ENCODE measurements around the gene ZFAND5. TPM values are rescaled to one million over a fixed set of nuclear protein-coding genes. Genes with fewer than 3 reads are reported as not detected.

ZFAND5 gene
- total and polyA plus RNA-seq, 4 donors: 45.6 to 119 (median 61.9) TPM

- TF ChIP-seq RAD21 (IDR thresholded peaks at IDR 0.05) (no peak), SP1 (IDR thresholded peaks at IDR 0.05) (no peak), TAF1 (conservative IDR thresholded peaks at IDR 0.05) (no peak), HNF4G (IDR thresholded peaks at IDR 0.05) (no peak), NR2F2 (IDR thresholded peaks at IDR 0.05) (no peak), YY1 (IDR thresholded peaks at IDR 0.05) (no peak), EGR1 (IDR thresholded peaks at IDR 0.05; ENCODE audit: low read depth in 2 of 2) (no peak)
- TF ChIP-seq, protein P1, sequence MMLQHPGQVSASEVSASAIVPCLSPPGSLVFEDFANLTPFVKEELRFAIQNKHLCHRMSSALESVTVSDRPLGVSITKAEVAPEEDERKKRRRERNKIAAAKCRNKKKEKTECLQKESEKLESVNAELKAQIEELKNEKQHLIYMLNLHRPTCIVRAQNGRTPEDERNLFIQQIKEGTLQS (IDR thresholded peaks at IDR 0.05): no peak
- TF ChIP-seq, protein P2, sequence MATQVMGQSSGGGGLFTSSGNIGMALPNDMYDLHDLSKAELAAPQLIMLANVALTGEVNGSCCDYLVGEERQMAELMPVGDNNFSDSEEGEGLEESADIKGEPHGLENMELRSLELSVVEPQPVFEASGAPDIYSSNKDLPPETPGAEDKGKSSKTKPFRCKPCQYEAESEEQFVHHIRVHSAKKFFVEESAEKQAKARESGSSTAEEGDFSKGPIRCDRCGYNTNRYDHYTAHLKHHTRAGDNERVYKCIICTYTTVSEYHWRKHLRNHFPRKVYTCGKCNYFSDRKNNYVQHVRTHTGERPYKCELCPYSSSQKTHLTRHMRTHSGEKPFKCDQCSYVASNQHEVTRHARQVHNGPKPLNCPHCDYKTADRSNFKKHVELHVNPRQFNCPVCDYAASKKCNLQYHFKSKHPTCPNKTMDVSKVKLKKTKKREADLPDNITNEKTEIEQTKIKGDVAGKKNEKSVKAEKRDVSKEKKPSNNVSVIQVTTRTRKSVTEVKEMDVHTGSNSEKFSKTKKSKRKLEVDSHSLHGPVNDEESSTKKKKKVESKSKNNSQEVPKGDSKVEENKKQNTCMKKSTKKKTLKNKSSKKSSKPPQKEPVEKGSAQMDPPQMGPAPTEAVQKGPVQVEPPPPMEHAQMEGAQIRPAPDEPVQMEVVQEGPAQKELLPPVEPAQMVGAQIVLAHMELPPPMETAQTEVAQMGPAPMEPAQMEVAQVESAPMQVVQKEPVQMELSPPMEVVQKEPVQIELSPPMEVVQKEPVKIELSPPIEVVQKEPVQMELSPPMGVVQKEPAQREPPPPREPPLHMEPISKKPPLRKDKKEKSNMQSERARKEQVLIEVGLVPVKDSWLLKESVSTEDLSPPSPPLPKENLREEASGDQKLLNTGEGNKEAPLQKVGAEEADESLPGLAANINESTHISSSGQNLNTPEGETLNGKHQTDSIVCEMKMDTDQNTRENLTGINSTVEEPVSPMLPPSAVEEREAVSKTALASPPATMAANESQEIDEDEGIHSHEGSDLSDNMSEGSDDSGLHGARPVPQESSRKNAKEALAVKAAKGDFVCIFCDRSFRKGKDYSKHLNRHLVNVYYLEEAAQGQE (IDR thresholded peaks at IDR 0.05): no peak
- Histone ChIP-seq H3K27me3 (ENCODE audit: control insufficient read depth in 4 of 4, insufficient read depth in 4 of 4, low read length in 3 of 4) (no peaks in the 10 kb centered on the region), H3K4me3 (ENCODE audit: low read depth in 1 of 3, low read length in 3 of 3) (no peak overlapping the region), H3K36me3 (ENCODE audit: control insufficient read depth in 4 of 4, insufficient read depth in 3 of 4, low read depth in 1 of 4, low read length in 3 of 4) (no peaks in the 10 kb centered on the region), H3K4me1 (ENCODE audit: control insufficient read depth in 4 of 4, insufficient read depth in 4 of 4, low read length in 3 of 4) (no peaks in the 10 kb centered on the region), H3K9ac (ENCODE audit: low read depth in 1 of 2, low read length in 2 of 2) (no peak overlapping the region), H3K27ac (ENCODE audit: low read depth in 1 of 2, low read length in 2 of 2) (no peak overlapping the region), H3K9me3 (ENCODE audit: control insufficient read depth in 4 of 4, low read length in 3 of 4) (no peaks in the 10 kb centered on the region)
- WGBS: 83% methylated on average over 2 of the region's 2 CpGs
- DNase-seq (ENCODE audit: low spot score): no peak
Measured at GRCh38 chr9:72402744-72403143, 37.7 kb upstream of the ZFAND5 start.

GRCh38 chr9:72401396-72401795 lies 36.4 kb upstream of the ZFAND5 start:
- no peaks in the 10 kb centered on the region for H3K9me3 ChIP-seq (ENCODE audit: control insufficient read depth in 4 of 4, low read length in 3 of 4)
- H3K27me3 ChIP-seq (ENCODE audit: control insufficient read depth in 4 of 4, insufficient read depth in 4 of 4, low read length in 3 of 4): no peaks in the 10 kb centered on the region
- no peaks in the 10 kb centered on the region for H3K4me1 ChIP-seq (ENCODE audit: control insufficient read depth in 4 of 4, insufficient read depth in 4 of 4, low read length in 3 of 4)
- H3K9ac ChIP-seq (ENCODE audit: low read depth in 1 of 2, low read length in 2 of 2): no peak overlapping the region
- no peak overlapping the region for H3K4me3 ChIP-seq (ENCODE audit: low read depth in 1 of 3, low read length in 3 of 3)
- DNase-seq (ENCODE audit: low spot score): no peak
- no peak for TF ChIP-seq JUND (IDR thresholded peaks at IDR 0.05)
- TF ChIP-seq FOXA1 (IDR thresholded peaks at IDR 0.05): no peak
- TF ChIP-seq EGR1 (IDR thresholded peaks at IDR 0.05; ENCODE audit: low read depth in 2 of 2): no peak
- no peak for TF ChIP-seq TAF1 (conservative IDR thresholded peaks at IDR 0.05)
- TF ChIP-seq RAD21 (IDR thresholded peaks at IDR 0.05): no peak
- TF ChIP-seq, protein P1 (IDR thresholded peaks at IDR 0.05): no peak
- no peak for TF ChIP-seq MAX (IDR thresholded peaks at IDR 0.05)
- no peak for TF ChIP-seq GABPA (IDR thresholded peaks at IDR 0.05 in 1 of 2, conservative IDR thresholded peaks at IDR 0.05 in 1 of 2)
- no peak for TF ChIP-seq FOXA2 (IDR thresholded peaks at IDR 0.05)
- TF ChIP-seq, protein P2 (IDR thresholded peaks at IDR 0.05): no peak
- no peak for TF ChIP-seq YY1 (IDR thresholded peaks at IDR 0.05)
- TF ChIP-seq, protein P3, sequence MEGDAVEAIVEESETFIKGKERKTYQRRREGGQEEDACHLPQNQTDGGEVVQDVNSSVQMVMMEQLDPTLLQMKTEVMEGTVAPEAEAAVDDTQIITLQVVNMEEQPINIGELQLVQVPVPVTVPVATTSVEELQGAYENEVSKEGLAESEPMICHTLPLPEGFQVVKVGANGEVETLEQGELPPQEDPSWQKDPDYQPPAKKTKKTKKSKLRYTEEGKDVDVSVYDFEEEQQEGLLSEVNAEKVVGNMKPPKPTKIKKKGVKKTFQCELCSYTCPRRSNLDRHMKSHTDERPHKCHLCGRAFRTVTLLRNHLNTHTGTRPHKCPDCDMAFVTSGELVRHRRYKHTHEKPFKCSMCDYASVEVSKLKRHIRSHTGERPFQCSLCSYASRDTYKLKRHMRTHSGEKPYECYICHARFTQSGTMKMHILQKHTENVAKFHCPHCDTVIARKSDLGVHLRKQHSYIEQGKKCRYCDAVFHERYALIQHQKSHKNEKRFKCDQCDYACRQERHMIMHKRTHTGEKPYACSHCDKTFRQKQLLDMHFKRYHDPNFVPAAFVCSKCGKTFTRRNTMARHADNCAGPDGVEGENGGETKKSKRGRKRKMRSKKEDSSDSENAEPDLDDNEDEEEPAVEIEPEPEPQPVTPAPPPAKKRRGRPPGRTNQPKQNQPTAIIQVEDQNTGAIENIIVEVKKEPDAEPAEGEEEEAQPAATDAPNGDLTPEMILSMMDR (IDR thresholded peaks at IDR 0.05; ENCODE audit: low read depth, low read length, missing input control): no peak
- TF ChIP-seq, protein P4, sequence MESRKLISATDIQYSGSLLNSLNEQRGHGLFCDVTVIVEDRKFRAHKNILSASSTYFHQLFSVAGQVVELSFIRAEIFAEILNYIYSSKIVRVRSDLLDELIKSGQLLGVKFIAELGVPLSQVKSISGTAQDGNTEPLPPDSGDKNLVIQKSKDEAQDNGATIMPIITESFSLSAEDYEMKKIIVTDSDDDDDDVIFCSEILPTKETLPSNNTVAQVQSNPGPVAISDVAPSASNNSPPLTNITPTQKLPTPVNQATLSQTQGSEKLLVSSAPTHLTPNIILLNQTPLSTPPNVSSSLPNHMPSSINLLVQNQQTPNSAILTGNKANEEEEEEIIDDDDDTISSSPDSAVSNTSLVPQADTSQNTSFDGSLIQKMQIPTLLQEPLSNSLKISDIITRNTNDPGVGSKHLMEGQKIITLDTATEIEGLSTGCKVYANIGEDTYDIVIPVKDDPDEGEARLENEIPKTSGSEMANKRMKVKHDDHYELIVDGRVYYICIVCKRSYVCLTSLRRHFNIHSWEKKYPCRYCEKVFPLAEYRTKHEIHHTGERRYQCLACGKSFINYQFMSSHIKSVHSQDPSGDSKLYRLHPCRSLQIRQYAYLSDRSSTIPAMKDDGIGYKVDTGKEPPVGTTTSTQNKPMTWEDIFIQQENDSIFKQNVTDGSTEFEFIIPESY (IDR thresholded peaks at IDR 0.05): no peak
- TF ChIP-seq SP1 (IDR thresholded peaks at IDR 0.05): no peak
- no peak for TF ChIP-seq RXRA (IDR thresholded peaks at IDR 0.05)
- TF ChIP-seq NR2F2 (IDR thresholded peaks at IDR 0.05): no peak
- TF ChIP-seq HNF4G (IDR thresholded peaks at IDR 0.05): no peak
- TF ChIP-seq HNF4A (conservative IDR thresholded peaks at IDR 0.05): no peak
- 91% methylated on average over 1 of the region's 1 CpG for WGBS
- H3K27ac ChIP-seq (ENCODE audit: low read depth in 1 of 2, low read length in 2 of 2): no peak overlapping the region
- H3K36me3 ChIP-seq (ENCODE audit: control insufficient read depth in 4 of 4, insufficient read depth in 3 of 4, low read depth in 1 of 4, low read length in 3 of 4): no peaks in the 10 kb centered on the region

Data from liver (tissue), 9 donors.